Body of pancreas (tissue), 4 donors: ENCODE results near the gene OSBPL5.
A peak's percentile ranks its signal among the peaks of the same experiment; 100 is the strongest.

Experiments
- POLR2A ChIP-seq, 3 donors: fragments of 450-650 bp; IDR thresholded peaks; one replicate each; pipeline ENCODE4 v1.6.1; 2016; ENCODE audit warnings: antibody characterized with exemption in 3 of 3, mild to moderate bottlenecking in 2 of 3
- TF ChIP-seq, protein P1 (sequence below), 7 experiments: fragments of 450-650 bp in 4 of 7; fragments of 200-600 bp in 3 of 7; sonication (generic) in 3 of 7; IDR thresholded peaks; one replicate each; pipeline ENCODE4 v1.5.1; 2016 to 2019; ENCODE audit warnings: antibody characterized with exemption in 7 of 7

GRCh38 chr11:3091846-3092602 lies 73.1 kb downstream of the OSBPL5 start:
- TF ChIP-seq, protein P1, sequence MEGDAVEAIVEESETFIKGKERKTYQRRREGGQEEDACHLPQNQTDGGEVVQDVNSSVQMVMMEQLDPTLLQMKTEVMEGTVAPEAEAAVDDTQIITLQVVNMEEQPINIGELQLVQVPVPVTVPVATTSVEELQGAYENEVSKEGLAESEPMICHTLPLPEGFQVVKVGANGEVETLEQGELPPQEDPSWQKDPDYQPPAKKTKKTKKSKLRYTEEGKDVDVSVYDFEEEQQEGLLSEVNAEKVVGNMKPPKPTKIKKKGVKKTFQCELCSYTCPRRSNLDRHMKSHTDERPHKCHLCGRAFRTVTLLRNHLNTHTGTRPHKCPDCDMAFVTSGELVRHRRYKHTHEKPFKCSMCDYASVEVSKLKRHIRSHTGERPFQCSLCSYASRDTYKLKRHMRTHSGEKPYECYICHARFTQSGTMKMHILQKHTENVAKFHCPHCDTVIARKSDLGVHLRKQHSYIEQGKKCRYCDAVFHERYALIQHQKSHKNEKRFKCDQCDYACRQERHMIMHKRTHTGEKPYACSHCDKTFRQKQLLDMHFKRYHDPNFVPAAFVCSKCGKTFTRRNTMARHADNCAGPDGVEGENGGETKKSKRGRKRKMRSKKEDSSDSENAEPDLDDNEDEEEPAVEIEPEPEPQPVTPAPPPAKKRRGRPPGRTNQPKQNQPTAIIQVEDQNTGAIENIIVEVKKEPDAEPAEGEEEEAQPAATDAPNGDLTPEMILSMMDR (IDR thresholded peaks at IDR 0.05): peak; percentile 93 to 99 (median 97)
- no peak for TF ChIP-seq POLR2A (IDR thresholded peaks at IDR 0.05)
